ENCODE measurements around the gene CLPTM1L.
"Not testable (repeated sequence)": the region's sequence is repeated elsewhere in the genome, so short reads cannot be mapped to it uniquely, and the experiment has no call there.

CLPTM1L gene

DNA sequence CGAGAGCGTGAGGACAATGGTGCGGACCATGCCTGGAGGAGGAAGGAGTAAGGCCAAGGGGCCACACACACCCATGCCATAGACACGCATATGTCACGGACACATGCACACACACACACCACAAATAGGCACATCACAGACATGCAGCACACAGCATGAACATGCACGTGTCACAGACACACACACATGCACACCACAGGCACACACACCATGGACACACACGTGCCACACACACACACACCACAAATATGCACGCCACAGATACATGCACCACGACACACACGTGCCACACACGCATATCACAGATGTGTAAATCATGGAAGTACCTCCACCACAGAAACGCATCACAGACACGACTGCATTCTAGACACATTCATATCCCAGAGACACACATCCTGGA is 66.7 kb downstream of the CLPTM1L start:
- in situ Hi-C loops (cut with MboI; ENCODE audit: low sequenced_read_pairs, unreplicated experiment): no loop called here
- no peak for DNase-seq (ENCODE audit: low spot score)

DNA sequence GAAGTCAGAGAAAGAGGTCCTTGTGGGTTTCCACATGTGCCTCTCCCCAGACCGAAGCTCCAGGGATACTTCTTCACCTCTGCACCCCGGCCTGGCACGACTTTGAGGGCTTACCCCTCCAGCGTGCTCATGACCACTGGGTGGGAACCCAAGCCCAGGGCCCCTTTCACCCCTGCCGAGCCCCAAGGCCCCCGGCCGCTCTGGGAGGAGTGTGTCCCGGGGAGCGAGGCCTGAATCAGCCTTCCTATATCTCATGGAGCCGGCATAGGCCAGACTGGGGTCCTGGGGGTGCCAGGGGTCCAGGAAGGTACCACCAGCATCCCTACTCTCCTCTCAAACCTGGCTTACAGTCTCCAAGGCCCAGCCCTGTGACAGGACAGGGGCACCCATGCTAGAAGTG is 67.1 kb downstream of the CLPTM1L start:
- no peak for DNase-seq (ENCODE audit: low spot score)
- TF ChIP-seq, protein P1, sequence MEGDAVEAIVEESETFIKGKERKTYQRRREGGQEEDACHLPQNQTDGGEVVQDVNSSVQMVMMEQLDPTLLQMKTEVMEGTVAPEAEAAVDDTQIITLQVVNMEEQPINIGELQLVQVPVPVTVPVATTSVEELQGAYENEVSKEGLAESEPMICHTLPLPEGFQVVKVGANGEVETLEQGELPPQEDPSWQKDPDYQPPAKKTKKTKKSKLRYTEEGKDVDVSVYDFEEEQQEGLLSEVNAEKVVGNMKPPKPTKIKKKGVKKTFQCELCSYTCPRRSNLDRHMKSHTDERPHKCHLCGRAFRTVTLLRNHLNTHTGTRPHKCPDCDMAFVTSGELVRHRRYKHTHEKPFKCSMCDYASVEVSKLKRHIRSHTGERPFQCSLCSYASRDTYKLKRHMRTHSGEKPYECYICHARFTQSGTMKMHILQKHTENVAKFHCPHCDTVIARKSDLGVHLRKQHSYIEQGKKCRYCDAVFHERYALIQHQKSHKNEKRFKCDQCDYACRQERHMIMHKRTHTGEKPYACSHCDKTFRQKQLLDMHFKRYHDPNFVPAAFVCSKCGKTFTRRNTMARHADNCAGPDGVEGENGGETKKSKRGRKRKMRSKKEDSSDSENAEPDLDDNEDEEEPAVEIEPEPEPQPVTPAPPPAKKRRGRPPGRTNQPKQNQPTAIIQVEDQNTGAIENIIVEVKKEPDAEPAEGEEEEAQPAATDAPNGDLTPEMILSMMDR (IDR thresholded peaks at IDR 0.05; ENCODE audit: borderline replicate concordance, control extremely low read depth, extremely low read depth, insufficient read depth, missing control alignments): no peak
- in situ Hi-C loops (cut with MboI; ENCODE audit: low sequenced_read_pairs, unreplicated experiment): no loop called here

More for the DNA sequence above, 66.7 kb downstream of the CLPTM1L start:
- TF ChIP-seq, protein P1 (IDR thresholded peaks at IDR 0.05; ENCODE audit: borderline replicate concordance, control extremely low read depth, extremely low read depth, insufficient read depth, missing control alignments): no peak

DNA sequence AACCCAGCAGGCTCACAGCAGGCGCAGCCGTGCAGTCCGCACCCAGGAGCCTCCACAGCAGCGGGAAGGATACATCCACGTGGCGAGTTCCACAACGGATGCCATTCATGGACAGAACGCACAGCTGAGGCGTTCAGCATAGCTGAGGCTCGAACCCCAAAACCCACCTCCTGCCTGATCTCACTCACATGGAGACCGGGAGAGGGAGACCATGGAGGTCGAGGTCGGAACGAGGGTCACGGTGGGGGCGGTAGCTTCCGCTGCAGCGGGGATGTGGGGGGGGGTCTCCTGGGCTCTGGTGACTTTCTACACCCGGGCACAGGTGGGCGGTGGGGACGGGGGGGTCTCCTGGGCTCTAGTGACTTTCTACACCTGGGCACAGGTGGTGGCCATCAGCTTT is 67.6 kb downstream of the CLPTM1L start:
- TF ChIP-seq, protein P1 (IDR thresholded peaks at IDR 0.05; ENCODE audit: borderline replicate concordance, control extremely low read depth, extremely low read depth, insufficient read depth, missing control alignments): no peak
- DNase-seq (ENCODE audit: low spot score): no peak
- in situ Hi-C loops (cut with MboI; ENCODE audit: low sequenced_read_pairs, unreplicated experiment): no loop called here

DNA sequence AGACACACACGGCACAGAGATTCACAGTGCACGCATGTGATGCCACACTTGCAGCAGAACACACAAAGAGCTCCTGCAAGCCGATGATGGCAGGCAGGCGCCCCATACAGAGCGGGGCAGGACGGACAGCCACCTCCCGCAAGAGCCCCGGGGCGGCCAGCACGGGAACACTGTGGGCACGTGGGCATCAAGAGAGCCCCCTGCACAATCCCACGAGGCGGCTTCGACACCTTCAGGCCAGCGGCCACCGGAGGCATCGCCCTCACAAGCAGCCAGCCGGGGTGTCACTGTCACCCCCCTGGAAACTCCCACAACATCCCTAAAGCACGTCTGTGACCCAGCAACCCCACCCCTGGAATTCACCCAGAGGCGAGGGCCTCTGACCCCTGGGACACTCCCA is 68.0 kb downstream of the CLPTM1L start:
- in situ Hi-C loops (cut with MboI; ENCODE audit: low sequenced_read_pairs, unreplicated experiment): no loop called here
- DNase-seq (ENCODE audit: low spot score): no peak
- TF ChIP-seq, protein P1 (IDR thresholded peaks at IDR 0.05; ENCODE audit: borderline replicate concordance, control extremely low read depth, extremely low read depth, insufficient read depth, missing control alignments): no peak

DNA sequence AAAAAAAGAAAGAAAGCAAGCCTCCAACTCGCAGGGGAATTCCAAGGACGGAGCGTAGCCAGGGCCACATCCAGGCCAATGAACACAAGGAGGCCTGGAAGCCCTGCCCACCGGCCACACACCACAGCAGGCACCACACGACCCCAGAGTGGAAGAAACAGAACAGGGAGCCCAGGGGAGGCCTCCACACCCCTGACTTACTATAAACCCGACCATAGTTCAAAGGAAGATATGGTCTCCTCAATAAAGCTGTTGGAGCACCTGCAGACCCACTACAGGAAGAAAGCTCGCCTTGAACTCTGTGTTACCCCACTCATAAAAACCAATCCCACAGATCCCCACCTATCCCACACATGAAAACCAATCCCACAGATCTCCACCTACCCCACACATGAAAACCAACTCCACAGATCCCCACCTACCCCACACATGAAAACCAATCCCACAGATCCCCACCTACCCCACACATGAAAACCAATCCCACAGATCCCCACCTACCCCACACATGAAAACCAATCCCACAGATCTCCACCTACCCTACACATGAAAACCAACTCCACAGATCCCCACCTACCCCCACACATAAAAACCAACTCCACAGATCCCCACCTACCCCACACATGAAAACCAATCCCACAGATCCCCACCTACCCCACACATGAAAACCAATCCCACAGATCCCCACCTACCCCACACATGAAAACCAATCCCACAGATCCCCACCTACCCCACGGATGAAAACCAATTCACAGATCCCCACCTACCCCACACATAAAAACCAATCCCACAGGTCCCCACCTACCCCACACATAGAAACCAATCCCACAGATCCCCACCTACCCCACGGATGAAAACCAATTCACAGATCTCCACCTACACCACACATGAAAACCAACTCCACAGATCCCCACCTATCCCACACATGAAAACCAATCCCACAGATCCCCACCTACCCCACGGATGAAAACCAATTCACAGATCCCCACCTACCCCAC is 69.2 kb downstream of the CLPTM1L start:
- DNase-seq (ENCODE audit: low spot score); in situ Hi-C loops (cut with MboI; ENCODE audit: low sequenced_read_pairs, unreplicated experiment): not testable (repeated sequence)

DNA sequence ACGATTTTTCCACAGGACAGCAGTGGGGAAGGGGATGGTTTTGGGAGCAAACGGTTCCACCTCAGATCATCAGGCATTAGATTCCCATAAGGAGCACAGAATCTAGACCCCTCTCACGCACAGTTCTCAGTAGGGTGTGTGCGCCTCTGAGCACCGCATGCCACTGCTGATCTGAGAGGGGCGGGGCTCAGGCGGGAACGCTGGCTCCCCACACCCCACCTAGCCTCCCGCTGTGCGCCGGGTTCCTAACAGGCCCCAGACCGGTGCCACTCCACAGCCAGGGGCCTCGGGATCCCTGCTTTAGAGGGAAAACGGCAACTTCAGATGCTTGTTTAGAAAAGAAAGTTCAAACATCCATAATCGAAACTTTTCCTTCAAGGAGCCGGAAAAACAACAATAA is 70.4 kb downstream of the CLPTM1L start:
- TF ChIP-seq, protein P1 (IDR thresholded peaks at IDR 0.05; ENCODE audit: borderline replicate concordance, control extremely low read depth, extremely low read depth, insufficient read depth, missing control alignments): no peak
- DNase-seq (ENCODE audit: low spot score): no peak
- in situ Hi-C loops (cut with MboI; ENCODE audit: low sequenced_read_pairs, unreplicated experiment): no loop called here

DNA sequence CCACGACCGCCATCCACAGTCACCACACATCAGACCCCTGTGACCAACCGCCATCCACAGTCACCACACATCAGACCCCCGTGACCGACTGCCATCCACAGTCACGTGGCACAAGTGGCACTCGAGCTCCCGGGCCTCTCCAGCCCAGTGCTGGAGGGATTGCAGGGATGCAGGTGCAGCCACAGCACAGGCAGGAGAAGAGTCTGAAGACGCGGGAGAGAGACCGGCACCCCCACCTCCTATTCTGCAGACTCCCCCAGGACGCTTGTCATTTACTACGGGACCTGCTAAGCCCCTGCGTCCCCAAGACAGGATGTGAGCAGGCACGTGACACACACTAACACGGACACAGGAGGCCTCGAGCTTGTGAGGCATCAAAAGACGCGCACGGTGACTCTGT is 71.2 kb downstream of the CLPTM1L start:
- in situ Hi-C loops (cut with MboI; ENCODE audit: low sequenced_read_pairs, unreplicated experiment): no loop called here
- DNase-seq (ENCODE audit: low spot score): no peak
- TF ChIP-seq, protein P1 (IDR thresholded peaks at IDR 0.05; ENCODE audit: borderline replicate concordance, control extremely low read depth, extremely low read depth, insufficient read depth, missing control alignments): no peak

Measured in GM13976 (cell line).